Mesothelial cell of epicardium (in vitro differentiated cells): ENCODE results near the gene MYLK4. TPM values are rescaled to one million over a fixed set of nuclear protein-coding genes. Genes with fewer than 3 reads are reported as not detected.

Experiments used
- DNase-seq, 2 experiments: peaks; one replicate each; pipeline ENCODE4 v3.0.0; 2021; ENCODE audit warnings: low spot score in 2 of 2; ENCODE audit not compliant: unreplicated experiment in 2 of 2
- H3K27ac Mint-ChIP-seq: 2 replicates; pipeline ENCODE4 v1.8.0; 2021; ENCODE audit warnings: mixed read lengths
- H3K27me3 Mint-ChIP-seq: 2 replicates; pipeline ENCODE4 v1.8.0; 2021; ENCODE audit warnings: low read depth, mixed read lengths
- H3K36me3 Mint-ChIP-seq: 2 replicates; pipeline ENCODE4 v1.8.0; 2021; ENCODE audit warnings: mixed read lengths
- H3K4me1 Mint-ChIP-seq: 2 replicates; pipeline ENCODE4 v1.8.0; 2021; ENCODE audit warnings: mixed read lengths
- H3K4me3 Mint-ChIP-seq: 2 replicates; pipeline ENCODE4 v1.8.0; 2021; ENCODE audit warnings: mild to moderate bottlenecking, moderate library complexity, mixed read lengths
- H3K9me3 Mint-ChIP-seq: 2 replicates; pipeline ENCODE4 v1.8.0; 2021; ENCODE audit warnings: mixed read lengths
- total RNA-seq: library from RNA; stranded (reverse); gene quantifications from 3 replicates; pipeline ENCODE4 v1.2.1, GENCODE V29; 2021
- TF ChIP-seq, protein P1 (sequence below): fragments of 200-600 bp; sonication (generic); IDR thresholded peaks from one replicate; pipeline ENCODE4 v1.5.0; 2021; ENCODE audit warnings: antibody characterized with exemption; ENCODE audit not compliant: unreplicated experiment

MYLK4 gene
- total RNA-seq, 1 donor from 2014 or later: 0.89 TPM

DNA sequence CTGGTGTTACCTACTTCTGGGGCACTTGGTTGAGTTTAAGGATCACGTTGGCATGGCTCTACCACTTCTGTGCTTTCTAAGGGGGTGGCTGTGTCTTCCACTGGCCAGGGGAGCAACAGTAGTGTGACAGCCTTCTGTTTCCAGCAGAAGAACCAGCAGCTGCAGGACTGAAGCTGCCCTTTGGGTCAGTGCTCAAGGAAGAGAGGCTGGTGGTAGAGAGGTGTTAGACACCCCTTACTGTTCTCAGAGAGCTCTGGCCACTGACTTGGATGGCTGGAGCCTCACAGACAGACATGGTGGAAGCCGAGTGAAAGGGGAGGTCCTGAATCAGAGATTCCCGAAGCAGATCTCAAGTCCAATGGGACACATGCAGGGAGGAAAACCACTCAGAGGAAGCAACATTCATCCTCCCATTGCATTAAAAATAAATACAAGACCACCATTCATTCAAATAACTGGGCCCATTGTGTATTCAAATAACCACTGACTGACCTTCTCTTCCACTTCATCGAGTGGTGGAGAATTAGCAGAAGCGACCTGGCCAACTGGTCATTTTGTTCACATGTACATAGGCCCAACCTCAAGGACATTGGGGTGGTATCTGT lies 106.7 kb downstream of the MYLK4 start:
- peaks cover 13% of the 10 kb centered on the region for H3K27me3 Mint-ChIP-seq
- peaks cover 4% of the 10 kb centered on the region for H3K9me3 Mint-ChIP-seq
- H3K4me1 Mint-ChIP-seq: peaks cover 19% of the 10 kb centered on the region
- no peak overlapping the region for H3K4me3 Mint-ChIP-seq
- DNase-seq: no peak
- no peak overlapping the region for H3K27ac Mint-ChIP-seq
- no peaks in the 10 kb centered on the region for H3K36me3 Mint-ChIP-seq
- TF ChIP-seq, protein P1, sequence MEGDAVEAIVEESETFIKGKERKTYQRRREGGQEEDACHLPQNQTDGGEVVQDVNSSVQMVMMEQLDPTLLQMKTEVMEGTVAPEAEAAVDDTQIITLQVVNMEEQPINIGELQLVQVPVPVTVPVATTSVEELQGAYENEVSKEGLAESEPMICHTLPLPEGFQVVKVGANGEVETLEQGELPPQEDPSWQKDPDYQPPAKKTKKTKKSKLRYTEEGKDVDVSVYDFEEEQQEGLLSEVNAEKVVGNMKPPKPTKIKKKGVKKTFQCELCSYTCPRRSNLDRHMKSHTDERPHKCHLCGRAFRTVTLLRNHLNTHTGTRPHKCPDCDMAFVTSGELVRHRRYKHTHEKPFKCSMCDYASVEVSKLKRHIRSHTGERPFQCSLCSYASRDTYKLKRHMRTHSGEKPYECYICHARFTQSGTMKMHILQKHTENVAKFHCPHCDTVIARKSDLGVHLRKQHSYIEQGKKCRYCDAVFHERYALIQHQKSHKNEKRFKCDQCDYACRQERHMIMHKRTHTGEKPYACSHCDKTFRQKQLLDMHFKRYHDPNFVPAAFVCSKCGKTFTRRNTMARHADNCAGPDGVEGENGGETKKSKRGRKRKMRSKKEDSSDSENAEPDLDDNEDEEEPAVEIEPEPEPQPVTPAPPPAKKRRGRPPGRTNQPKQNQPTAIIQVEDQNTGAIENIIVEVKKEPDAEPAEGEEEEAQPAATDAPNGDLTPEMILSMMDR: no peak

DNA sequence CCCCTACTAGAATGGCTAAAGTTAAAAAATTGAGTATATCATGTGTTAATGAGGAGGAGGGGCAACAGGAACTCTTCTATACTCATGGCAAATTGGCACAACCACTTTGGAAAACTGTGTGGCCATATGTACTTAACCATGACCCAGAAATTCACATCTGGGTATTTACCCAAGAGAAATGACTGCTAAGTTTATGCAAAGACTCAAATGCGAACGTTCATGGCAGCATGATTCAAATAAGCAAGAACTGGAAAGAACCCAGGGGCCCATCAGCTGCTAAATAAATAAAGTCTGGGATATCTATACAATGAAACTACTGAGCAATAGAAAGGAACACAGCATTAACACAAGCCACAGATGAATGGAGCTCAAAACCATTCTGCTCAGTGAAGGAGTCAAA lies 107.6 kb downstream of the MYLK4 start:
- TF ChIP-seq, protein P1: no peak
- Mint-ChIP-seq H3K4me1 (peaks cover 16% of the 10 kb centered on the region), H3K36me3 (no peaks in the 10 kb centered on the region), H3K27me3 (peaks cover 14% of the 10 kb centered on the region), H3K4me3 (no peak overlapping the region), H3K9me3 (no peaks in the 10 kb centered on the region), H3K27ac (no peak overlapping the region)
- no peak for DNase-seq

DNA sequence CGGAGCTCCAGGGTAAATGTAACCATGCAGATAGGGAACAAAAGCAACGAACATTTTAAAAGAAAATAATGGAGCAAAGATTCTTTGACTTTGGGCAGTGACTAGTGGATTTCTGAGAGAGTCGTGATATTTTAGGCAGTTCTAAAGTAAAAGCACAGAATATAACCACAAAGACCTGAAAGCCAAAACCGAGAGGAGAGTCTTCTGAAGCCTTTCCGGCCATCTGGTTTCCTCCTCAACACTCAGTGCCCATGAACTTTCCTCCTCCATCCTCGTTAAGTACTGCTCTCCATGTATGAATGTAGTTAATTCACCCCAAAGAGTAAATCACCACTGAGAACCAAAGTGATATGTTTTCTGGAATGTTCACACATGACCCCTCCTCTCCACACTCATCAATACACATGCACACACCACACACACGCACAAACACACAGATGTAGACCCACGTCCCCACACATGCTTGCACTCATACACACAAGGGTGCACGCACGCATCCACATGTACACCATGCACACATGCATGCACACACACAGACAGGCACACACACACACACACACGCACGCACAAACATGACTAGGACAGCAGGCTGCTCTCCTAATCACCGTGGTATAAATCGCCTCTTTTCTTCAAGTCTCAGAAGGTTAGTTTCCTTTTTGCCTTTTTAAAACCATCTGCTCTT lies 109.5 kb downstream of the MYLK4 start:
- Mint-ChIP-seq H3K36me3 (no peaks in the 10 kb centered on the region), H3K27me3 (peaks cover 25% of the 10 kb centered on the region), H3K27ac (no peak overlapping the region)

DNA sequence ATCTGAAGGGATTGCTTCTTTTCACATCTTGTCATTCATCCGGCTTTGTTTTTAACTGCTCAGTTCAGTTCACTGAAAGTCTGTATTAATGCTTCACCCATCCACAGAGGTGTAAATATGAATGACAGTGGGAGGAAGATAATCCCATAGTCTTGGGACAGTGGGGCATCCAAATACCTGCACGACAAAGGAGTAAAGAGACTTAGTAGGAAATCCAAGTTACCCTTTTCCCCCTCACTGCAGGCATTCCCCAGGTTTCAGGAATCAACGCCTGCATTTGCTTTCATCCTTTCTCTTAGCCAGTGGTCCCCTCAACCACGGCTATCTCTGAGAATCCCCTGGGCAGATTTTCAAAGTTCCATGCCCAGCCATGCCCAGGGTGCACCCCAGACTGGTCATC lies 110.2 kb downstream of the MYLK4 start:
- Mint-ChIP-seq H3K27me3 (peaks cover 25% of the 10 kb centered on the region), H3K9me3 (no peaks in the 10 kb centered on the region), H3K4me3 (no peak overlapping the region), H3K4me1 (peaks cover 8% of the 10 kb centered on the region), H3K27ac (no peak overlapping the region), H3K36me3 (no peaks in the 10 kb centered on the region)
- no peak for DNase-seq
- TF ChIP-seq, protein P1: no peak

More for the DNA sequence above, 109.5 kb downstream of the MYLK4 start:
- Mint-ChIP-seq H3K4me1 (peaks cover 14% of the 10 kb centered on the region), H3K9me3 (no peaks in the 10 kb centered on the region), H3K4me3 (no peak overlapping the region)
- DNase-seq: no peak
- TF ChIP-seq, protein P1: no peak

DNA sequence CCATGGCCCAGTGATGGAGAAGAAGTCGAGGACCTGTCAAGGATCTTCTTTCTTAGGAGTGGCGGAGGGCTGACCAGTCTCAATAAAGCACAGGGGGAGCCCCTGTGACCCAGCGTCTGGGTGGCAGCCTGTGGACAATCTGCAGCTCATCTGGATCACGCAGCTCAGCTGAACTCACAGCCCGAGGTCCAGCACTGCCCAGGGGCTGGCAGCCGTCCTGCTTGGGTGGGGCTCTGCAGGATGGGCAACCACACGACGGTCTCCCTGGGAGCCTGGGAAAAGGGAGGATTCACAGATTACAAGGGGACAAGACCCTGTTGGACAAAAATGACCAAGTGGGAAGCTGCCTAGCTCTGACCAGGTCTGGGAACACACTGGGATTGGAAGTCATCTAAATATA lies 110.8 kb downstream of the MYLK4 start:
- Mint-ChIP-seq H3K36me3 (no peaks in the 10 kb centered on the region), H3K27ac (no peak overlapping the region), H3K4me3 (no peak overlapping the region), H3K4me1 (peaks cover 3% of the 10 kb centered on the region), H3K27me3 (peaks cover 25% of the 10 kb centered on the region), H3K9me3 (no peaks in the 10 kb centered on the region)
- TF ChIP-seq, protein P1: no peak
- DNase-seq: no peak
